Calu3 (cell line): Measurements from ENCODE around the gene LHPP. TPM values are rescaled to one million over a fixed set of nuclear protein-coding genes. Genes with fewer than 3 reads are reported as not detected.

ENCODE experiments used
- BruUV-seq: library from RNA; stranded (reverse); fragments of 400-500 nt; replicated peaks from 2 replicates; lab custom pipeline; 2021; lab: Mats Ljungman, UMichigan
- CTCF ChIA-PET: fragments of 300-600 bp; sonication (Branson Sonifier 250); formaldehyde crosslinking; loops from one replicate; lab custom pipeline; 2022; ENCODE audit warnings: antibody characterized with exemption; lab: Charles Lee
- DNase-seq: peaks from one replicate; pipeline ENCODE4 v3.0.0; 2022
- H3K27ac Mint-ChIP-seq: one replicate; pipeline ENCODE4 v1.8.0; 2022; ENCODE audit warnings: mixed read lengths; ENCODE audit not compliant: unreplicated experiment
- H3K27me3 Mint-ChIP-seq: one replicate; pipeline ENCODE4 v1.8.0; 2022; ENCODE audit warnings: mixed read lengths; ENCODE audit not compliant: unreplicated experiment
- H3K36me3 Mint-ChIP-seq: one replicate; pipeline ENCODE4 v1.8.0; 2022; ENCODE audit warnings: mild to moderate bottlenecking, moderate library complexity, mixed read lengths; ENCODE audit not compliant: insufficient read depth, unreplicated experiment
- H3K4me1 Mint-ChIP-seq: one replicate; pipeline ENCODE4 v1.8.0; 2022; ENCODE audit warnings: mild to moderate bottlenecking, low read depth, mixed read lengths; ENCODE audit not compliant: unreplicated experiment
- H3K4me3 Mint-ChIP-seq: one replicate; pipeline ENCODE4 v1.8.0; 2022; ENCODE audit warnings: mild to moderate bottlenecking, low read depth, moderate library complexity, mixed read lengths; ENCODE audit not compliant: unreplicated experiment
- H3K9me3 Mint-ChIP-seq: one replicate; pipeline ENCODE4 v1.8.0; 2022; ENCODE audit warnings: low read depth, mixed read lengths; ENCODE audit not compliant: unreplicated experiment
- intact Hi-C: fragments of 100-400 bp; cut with micrococcal nuclease; formaldehyde crosslinking; loops from one replicate; pipeline ENCODE4 v1.10.0; 2022; ENCODE audit not compliant: unreplicated experiment
- total RNA-seq: library from RNA; stranded (reverse); gene quantifications from 2 replicates; pipeline ENCODE4 v1.2.3, GENCODE V29; 2022
- TF ChIP-seq, protein P1 (sequence below): fragments of 200-600 bp; IDR thresholded peaks from one replicate; pipeline ENCODE4 v1.8.0; 2022; ENCODE audit warnings: antibody characterized with exemption; ENCODE audit not compliant: unreplicated experiment

The LHPP gene
- total RNA-seq, 1 experiment from 2014 or later, result 12.0 TPM

DNA sequence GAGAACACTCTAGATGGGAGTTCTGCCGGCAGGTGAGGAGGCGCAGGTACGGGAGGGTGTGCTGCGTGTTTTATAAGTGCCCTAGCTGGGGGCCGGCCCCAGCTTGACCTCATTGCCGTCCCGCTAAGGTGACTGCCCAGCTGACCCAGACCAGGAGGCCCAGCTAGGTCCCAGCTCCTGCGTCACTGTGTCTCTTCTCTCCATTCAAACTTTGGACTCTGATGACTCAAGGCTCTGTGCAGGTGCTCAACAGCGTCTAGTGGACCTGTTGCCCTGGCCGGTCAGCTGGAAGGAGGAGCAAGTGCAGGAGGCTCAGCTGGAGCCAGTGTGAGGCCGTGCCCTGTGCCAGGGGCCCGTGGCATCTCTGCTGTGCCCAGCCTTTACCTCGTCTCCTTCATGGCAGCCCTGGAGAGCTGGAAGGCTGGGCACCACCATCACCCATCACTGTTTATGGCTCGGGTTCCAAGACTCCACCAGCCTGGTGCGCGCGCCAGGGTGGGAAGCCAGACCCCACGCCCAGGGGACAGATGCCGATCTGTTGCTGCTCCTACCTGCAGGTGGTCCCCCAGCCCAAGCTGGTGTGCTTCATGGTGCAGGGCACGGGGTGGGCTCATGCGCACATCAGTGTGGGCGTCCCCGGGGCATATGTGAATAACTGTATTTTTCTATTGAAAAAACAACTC lies 14.6 kb downstream of the LHPP start:
- no peaks in the 10 kb centered on the region for H3K36me3 Mint-ChIP-seq
- no peak overlapping the region for H3K4me3 Mint-ChIP-seq
- H3K27me3 Mint-ChIP-seq, result no peaks in the 10 kb centered on the region
- intact Hi-C loops, result no loop called here
- peaks cover 8% of the 10 kb centered on the region for H3K4me1 Mint-ChIP-seq
- H3K9me3 Mint-ChIP-seq, result no peaks in the 10 kb centered on the region
- TF ChIP-seq, protein P1, sequence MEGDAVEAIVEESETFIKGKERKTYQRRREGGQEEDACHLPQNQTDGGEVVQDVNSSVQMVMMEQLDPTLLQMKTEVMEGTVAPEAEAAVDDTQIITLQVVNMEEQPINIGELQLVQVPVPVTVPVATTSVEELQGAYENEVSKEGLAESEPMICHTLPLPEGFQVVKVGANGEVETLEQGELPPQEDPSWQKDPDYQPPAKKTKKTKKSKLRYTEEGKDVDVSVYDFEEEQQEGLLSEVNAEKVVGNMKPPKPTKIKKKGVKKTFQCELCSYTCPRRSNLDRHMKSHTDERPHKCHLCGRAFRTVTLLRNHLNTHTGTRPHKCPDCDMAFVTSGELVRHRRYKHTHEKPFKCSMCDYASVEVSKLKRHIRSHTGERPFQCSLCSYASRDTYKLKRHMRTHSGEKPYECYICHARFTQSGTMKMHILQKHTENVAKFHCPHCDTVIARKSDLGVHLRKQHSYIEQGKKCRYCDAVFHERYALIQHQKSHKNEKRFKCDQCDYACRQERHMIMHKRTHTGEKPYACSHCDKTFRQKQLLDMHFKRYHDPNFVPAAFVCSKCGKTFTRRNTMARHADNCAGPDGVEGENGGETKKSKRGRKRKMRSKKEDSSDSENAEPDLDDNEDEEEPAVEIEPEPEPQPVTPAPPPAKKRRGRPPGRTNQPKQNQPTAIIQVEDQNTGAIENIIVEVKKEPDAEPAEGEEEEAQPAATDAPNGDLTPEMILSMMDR, result no peak
- H3K27ac Mint-ChIP-seq, result no peak overlapping the region
- CTCF ChIA-PET, result interaction anchor here (0.5 kb wide), 1 partner anchor 216 kb away, joined by 6 read pairs; no protein-coding TSS in a partner anchor
- peak; percentile 21 for DNase-seq
- BruUV-seq, result no TSS peak

DNA sequence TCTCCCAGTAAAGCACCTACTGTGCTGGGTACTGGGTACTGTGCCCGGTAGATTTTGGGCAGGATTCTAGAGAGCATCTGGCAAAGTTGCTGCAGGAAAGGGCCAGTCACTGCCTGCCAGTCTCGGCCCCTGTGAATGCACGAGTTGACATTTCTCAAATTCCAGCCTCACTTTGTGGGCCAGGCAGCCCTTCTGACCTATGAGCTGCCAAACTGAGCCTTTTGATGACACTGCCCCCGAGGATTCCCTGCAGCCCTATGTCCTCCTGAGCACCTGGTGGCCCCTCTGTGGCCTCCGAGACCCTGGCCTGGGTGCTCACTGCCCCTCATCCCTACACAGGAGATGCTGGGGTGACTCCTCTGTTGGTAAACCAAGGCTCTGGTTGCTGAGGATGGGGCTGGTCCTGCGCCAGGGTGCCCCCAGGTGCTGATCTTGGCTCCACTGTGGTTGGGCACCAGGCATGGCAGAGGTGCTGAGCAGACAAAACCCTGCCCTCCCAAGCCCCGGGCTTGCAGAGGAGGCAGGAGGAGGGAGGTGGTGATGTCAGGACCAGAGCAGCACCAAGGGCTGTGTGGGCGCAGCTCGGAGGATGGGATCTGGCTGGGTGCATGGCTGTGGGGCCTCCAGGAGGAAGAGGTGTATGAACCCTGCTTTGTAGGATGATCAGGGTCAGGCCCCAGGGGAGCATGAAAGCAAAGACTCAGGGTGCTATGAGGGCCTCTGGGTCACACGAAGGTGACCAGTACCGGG lies 16.2 kb downstream of the LHPP start:
- no TSS peak for BruUV-seq

DNA sequence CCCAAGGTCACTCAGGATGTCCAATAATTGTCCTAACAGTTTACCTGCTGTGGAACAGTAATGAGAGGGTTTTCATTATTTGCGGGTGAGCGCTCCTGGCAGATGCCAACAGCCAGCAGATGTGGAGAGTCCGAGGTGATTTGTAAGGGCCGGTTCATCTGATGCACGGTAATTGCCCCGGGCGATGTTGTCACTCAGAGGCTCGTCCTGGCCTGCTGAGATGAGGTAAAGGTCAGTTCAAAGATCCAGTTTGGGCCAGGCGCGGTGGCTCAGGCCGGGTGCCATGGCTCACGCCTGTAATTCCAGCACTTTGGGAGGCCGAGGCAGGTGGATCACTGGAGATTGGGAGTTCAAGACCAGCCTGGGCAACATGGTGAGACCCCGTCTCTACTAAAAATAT lies 16.9 kb downstream of the LHPP start:
- intact Hi-C loops, result no loop called here
- H3K4me3 Mint-ChIP-seq, result no peak overlapping the region
- CTCF ChIA-PET, result no interaction called here
- no TSS peak for BruUV-seq
- no peaks in the 10 kb centered on the region for H3K9me3 Mint-ChIP-seq
- DNase-seq, result no peak
- TF ChIP-seq, protein P1, result no peak
- H3K27me3 Mint-ChIP-seq, result no peaks in the 10 kb centered on the region
- H3K27ac Mint-ChIP-seq, result no peak overlapping the region
- peaks cover 8% of the 10 kb centered on the region for H3K4me1 Mint-ChIP-seq
- H3K36me3 Mint-ChIP-seq, result no peaks in the 10 kb centered on the region

More for the DNA sequence above, 16.2 kb downstream of the LHPP start:
- CTCF ChIA-PET, result no interaction called here
- Mint-ChIP-seq H3K9me3 (no peaks in the 10 kb centered on the region), H3K4me3 (no peak overlapping the region), H3K36me3 (no peaks in the 10 kb centered on the region), H3K27me3 (no peaks in the 10 kb centered on the region), H3K4me1 (peaks cover 8% of the 10 kb centered on the region), H3K27ac (no peak overlapping the region)
- intact Hi-C loops, result no loop called here
- DNase-seq, result no peak
- TF ChIP-seq, protein P1, result no peak

DNA sequence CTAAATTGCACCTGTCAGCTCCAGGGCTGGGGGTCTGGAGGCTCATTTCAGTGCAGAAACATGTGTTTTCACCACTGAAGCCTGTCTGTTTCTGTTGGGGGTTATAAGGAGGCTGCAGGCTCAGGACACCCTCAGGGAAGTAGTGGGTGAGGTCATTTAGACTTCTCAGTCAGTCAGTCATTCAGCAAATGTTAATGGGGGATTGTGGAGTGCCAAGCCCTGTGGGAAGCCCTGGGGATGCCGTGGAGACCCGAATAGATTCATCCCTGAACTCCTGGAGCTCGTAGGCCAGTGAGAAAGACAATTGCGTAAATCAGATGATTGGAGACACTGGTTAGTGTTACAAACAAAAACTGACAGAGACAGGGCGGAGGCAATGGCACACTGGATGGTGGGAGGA lies 19.2 kb downstream of the LHPP start:
- no peaks in the 10 kb centered on the region for H3K36me3 Mint-ChIP-seq
- CTCF ChIA-PET, result no interaction called here
- intact Hi-C loops, result no loop called here
- no peaks in the 10 kb centered on the region for H3K9me3 Mint-ChIP-seq
- H3K27me3 Mint-ChIP-seq, result no peaks in the 10 kb centered on the region
- no peak for DNase-seq
- no peak overlapping the region for H3K27ac Mint-ChIP-seq
- BruUV-seq, result no TSS peak
- peaks cover 6% of the 10 kb centered on the region for H3K4me1 Mint-ChIP-seq
- TF ChIP-seq, protein P1, result no peak
- no peak overlapping the region for H3K4me3 Mint-ChIP-seq
